GM10847 (cell line): ENCODE data around the gene SCAMP5.

ENCODE experiments used
- POLR2A ChIP-seq: IDR thresholded peaks from 2 replicates; pipeline ENCODE4 v1.6.1; 2011; ENCODE audit not compliant: insufficient read length; ENCODE audit errors: extremely low read depth

Gene SCAMP5

DNA sequence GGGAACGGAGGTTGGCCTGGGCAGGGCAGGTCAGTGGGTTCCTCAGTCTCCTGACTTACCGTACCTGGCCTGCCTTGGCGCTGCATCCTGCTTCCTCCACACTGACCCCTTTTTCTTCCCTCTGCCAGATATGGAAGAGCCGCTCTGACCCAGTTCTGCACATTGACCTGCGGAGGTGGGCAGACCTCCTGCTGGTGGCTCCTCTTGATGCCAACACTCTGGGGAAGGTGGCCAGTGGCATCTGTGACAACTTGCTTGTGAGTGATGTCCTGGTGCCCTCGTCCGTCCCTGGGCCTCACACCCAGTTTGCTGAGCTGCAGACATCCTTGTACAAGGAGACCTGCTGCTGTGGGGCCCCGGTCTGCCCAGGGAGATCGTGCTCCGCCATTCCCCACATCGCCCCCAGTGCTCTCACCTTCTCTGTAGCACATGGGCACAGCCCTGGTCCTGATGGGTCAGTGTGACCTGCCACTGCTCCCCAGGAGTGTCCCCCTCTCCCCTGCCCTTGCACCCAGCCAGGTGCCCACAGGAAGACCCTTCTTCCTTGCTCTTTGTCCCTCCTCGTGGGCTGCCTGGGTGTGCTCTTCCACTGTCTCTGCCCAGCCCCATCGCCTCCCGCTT is 49.0 kb downstream of the SCAMP5 start:
- TF ChIP-seq POLR2A = no peak

DNA sequence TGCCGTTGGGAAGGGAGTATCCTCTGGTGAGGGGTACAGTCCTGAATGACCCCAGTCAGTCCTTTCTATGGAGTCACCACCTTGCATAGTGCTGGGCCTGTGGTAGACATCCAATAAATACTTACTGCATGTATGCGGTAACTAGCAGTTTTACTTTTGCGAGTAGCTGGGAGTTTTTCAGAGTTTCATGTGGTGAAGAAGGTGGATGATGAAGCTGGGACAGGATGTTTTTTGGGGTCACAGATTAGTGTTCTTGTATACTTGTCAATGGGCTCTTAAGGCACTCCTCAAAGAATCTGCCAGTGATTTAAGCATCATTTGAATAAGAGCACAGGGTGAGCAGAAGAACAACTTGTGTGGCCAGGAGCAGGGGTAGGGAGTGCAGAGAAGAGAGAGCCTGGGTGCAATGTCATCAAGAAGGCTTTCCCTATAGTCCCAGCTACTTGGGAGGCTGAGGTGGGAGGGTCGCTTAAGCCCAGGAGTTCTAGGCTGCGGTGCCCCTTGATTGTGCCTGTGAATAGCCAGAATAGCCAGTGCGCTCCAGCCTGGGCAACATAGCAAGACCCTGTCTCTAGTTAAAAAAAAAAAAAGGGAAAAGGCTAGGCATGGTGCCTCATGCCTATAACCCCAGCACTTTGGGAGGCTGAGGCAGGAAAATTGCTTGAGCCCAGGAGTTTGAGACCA is 50.1 kb downstream of the SCAMP5 start:
- no peak for TF ChIP-seq POLR2A

DNA sequence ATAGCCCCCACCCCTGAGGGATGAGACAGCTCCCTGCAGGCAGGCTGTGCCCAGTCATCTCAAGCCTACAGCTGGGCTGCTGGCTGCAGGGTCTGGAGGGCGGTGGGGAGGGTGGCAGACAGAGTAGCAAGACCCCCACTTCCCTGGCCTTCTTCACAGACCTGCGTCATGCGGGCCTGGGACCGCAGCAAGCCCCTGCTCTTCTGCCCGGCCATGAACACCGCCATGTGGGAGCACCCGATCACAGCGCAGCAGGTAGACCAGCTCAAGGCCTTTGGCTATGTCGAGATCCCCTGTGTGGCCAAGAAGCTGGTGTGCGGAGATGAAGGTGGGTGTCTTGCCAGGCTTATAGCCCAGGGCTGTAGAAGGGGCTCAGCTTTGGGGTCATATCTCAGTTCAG is 53.0 kb downstream of the SCAMP5 start:
- TF ChIP-seq POLR2A = no peak

DNA sequence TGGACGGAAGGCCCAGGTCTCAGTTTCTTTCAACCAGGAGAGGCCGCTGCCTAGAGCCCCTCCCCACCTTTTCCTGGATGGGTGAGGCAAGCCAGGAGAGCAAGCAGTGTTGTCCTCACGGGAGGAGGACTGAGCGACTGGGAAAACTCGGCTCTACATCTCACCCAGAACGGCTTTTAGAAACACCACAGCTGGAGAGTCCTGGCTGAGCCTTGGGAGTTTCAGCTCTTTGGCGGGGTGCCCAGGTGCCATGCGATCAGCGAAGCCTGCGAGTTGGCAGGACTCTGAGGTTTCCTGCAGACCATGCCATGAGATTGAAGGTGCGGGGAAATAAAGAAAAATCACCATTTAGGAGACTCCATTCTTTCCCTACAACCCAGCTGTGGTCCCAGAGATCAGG is 54.0 kb downstream of the SCAMP5 start:
- no peak for TF ChIP-seq POLR2A

DNA sequence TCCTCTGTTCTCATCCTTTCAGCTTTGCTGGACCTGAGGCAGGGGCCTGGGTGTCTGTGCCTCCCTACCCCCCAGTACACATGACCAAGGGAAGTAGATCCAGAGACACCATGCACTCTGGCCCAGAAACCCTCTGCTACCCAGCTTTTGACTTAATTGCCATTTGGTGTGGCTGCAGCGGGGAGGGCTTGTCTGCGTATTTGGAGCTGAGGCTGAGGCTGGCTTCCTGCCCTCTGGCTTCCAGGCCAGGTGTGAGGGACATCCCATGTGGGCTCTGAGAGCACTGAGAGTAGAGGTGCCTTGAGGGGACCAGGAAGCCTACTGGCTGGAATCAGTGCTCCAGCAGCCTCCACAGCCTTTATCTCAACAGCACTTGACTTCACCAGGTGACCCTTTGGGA is 54.9 kb downstream of the SCAMP5 start:
- no peak for TF ChIP-seq POLR2A

DNA sequence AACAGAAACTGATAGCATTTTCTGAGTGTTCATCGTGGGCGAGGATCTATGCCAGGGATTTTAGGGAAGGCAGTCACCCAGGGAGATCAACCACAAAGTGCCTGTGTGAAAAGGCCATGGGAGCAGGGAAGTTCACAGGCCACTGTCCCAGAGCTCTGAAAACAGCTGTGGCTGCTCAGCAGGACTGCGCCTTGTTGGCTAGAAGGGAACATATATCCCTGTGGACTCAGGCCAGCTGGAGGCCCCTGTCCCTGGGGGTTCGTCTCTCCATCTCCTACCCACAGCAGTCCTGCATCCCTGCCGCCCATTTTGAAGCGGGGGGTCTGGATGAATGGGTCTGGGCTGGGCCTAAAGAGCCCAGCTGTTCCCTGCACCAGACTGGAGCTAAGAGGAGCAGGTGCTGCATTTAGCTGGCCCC is 55.8 kb downstream of the SCAMP5 start:
- no peak for TF ChIP-seq POLR2A

DNA sequence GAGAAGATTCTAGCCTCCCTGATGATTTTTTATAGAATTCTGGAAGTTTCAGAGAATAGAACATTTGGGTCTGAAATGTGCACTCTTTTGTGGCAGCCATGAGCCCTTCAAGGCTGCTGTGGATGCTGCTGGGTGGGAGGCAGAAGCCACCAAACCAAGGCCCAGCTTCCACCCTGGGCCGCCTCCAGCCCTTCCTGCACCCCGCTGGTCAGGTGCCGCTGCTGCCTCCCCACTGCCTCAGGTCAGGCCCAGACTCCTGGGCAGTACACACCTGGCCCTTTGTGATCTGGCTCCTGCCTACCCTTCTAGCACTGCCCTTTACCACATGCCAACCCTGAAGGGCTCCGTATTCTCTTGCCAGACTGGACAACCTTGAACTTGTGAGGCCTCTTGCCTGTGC is 56.3 kb downstream of the SCAMP5 start:
- no peak for TF ChIP-seq POLR2A

DNA sequence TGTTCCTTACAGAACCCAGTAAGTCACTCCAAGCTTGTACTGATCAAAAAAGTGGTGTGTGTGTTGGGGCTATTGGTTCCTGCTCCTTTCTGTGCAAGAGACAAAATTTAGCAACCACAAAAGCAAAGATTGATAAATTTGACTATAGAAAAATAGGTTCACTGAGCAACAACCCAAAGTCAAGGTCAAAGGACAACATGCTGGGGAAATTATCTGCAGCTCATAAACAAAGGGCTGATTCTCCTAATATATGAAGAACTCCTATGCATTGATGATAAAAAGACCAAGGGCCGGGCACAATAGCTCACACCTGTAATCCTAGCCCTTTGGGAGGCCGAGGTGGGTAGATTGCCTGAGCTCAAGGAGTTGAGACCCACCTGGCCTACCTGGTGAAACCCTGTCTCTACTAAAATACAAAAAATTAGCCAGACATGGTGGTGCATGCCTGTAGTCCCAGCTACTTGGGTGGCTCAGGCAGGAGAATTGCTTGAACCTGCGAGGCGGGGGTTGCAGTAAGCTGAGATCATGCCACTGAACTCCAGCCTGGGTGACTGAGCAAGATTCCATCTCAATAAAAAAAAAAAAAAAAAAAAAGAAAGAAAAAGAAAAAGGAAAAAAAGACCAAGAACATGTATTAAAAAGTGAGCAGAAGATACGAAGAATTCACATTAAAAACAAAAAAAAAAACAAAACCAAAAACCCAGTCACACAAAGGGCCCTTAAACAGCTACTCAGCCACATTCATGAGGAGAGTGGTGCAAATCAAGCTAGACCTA is 57.8 kb downstream of the SCAMP5 start:
- TF ChIP-seq POLR2A = no peak

DNA sequence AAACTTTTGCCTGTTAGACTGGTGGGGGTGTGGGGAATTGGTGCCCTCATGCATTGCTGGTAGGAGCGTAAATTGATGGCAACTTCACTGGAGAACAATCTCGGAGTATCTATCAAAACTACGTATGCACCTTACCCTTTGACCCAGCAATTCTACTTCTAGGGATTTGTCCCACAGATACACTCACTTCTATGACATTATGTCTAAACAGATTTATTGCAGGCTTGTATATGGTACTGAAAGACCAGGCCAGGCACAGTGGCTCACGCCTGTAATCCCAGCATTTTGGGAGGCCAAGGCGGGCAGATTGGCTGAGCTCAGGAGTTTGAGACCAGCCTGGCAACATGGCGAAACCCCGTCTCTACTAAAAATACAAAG is 58.4 kb downstream of the SCAMP5 start:
- no peak for TF ChIP-seq POLR2A

DNA sequence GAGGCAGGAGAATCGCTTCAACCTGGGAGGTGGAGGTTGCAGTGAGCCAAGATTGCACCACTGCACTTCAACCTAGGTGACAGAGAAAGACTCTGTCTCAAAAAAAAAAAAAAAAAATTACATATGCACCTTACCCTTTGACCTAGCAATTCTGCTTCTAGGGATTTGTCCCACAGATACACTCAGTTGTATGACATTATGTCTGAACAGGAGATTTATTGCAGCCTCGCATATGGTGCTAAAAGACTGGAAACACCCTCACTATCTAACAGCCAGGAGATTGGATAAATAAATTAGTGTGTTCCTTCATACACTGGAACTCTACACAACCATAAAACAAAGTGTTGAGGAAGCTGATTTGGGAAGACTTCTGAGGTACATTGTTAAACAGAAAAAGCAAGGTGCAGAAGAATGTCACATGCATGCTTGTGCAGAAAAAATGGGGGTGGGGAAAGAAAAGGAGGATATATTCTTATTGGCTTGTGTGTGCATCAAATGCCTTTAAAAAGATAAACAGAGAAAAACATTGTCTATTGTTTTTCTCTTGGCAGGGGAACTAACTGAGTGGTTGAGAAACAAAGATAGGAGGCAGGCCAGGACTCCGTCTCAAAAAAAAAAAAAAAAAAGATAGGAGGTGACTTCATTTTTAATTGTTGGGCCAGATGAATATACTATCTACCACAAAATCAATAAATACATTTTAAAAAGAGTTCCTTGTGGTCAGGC is 59.0 kb downstream of the SCAMP5 start:
- no peak for TF ChIP-seq POLR2A

DNA sequence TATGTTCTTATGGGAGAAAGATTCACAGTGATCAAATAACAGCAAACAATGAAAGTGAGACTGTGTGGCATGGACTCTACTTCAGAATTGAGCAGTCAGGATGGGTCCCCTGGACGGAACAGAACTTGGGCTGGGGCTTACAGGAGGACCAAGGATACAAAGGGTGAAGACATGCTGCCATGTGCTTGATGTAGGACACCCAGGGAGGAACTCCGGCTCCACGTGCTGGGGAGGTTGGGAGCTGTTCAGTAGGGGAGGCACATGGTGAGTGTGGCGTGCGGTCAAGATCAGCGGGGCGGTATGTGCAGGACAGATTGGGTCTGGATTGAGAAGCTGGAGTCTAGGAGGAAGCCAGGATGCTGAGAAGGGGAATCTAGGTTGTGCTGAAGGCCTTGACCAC is 60.7 kb downstream of the SCAMP5 start:
- TF ChIP-seq POLR2A = no peak

DNA sequence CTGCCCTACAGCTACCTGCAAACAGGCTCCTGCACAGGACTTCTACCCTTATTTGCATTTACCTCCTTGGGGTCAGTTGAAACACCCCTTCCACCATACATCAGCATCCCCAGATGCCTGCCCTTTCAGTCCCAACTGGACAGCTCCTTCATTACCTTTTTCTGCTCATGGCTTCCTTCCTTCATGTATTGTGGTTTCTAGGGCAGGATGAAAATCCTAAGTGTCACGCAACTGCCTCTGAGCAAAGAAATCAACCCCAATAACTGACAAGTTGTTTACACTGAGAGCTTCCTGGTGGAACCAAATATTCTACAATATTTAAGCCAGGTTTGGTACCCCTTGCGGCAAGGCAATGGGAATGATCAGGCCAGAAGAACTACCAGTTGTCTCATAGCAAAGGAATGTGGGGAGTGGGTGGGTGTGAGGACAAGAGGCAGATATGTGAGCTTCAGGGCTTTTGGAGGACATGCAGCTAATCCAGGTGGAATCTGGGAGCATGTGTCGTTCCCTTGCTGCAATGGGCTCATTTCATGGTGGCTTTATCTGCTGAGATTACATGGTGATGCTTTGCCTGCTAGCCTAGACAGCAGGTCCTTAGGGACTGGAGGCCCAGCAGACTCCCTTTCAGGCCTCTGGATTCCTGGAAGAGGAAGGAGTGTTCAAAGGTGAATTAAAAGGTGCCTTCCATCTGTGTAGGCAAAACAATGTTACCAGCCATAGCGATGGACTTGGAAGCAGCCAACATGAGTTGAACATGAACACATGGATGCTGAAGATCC is 63.0 kb downstream of the SCAMP5 start:
- TF ChIP-seq POLR2A = no peak

DNA sequence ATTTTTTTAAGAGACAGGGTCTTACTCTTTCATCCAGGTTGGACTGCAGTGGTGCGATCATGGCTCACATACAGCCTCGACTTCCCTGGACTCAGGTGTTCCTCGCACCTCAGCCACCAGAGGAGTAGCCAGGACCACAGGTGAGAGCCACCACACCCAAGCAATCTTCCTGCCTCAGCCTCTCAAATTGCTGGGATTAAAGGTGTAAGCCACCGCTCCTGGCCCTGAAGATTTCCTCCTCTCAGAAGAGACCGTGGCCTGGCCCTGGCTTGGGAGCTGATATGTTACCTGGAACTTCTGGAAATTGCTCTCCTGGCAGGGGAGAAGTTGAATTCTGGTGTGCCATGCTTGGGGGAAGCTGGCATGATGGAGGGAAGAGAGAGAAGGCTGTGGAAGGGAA is 64.2 kb downstream of the SCAMP5 start:
- no peak for TF ChIP-seq POLR2A

DNA sequence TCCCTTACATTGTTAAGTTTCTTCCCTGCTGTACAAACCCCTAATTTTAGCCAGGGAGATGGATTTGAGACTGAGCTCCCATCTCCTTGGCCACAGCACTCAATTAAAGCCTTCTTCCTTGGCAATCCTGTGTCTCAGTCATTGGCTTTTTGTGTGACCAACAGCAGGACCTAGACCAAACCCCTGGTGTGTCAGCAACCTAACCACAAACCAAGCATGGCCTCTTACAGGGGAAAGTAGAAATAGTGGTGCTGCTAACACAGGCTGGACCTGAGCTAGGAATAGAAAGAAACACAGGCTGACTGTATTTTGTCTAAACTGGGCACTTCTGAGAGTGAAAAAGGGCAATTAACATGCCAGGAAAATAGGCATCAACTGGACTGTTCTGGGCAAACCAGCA is 65.9 kb downstream of the SCAMP5 start:
- no peak for TF ChIP-seq POLR2A

DNA sequence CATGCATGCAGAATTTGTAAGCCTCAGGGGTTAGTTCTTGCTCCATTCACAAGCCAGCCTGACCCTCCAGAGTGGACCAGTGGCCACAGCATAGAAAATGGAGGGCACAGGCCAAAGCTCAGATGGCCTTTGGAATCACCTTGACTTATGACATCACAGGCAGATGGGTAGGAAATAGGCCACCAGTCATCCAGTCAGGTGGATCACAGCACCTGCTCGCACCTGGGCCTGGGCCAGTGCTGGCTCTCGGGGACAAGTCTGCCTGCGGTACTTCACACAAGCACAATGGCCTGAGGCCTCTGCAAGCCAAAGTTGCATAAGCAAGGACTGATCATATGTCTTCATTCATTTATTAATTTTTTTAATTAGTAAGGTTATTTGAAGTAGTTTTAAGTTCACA is 67.3 kb downstream of the SCAMP5 start:
- no peak for TF ChIP-seq POLR2A
